ENCODE data around the gene DNAJC6.

Gene DNAJC6

GRCh38 chr1:65392497-65392896 is 83.2 kb downstream of the DNAJC6 start:
- Mint-ChIP-seq H3K4me1 (peaks cover 0 to 3% of the 10 kb centered on the region in 2 donors), H3K36me3 (no peaks in the 10 kb centered on the region), H3K4me3 (no peak overlapping the region), H3K27me3 (no peaks in the 10 kb centered on the region), H3K9me3 (no peaks in the 10 kb centered on the region), H3K27ac (no peak overlapping the region)
- DNase-seq (no peak), ATAC-seq (replicated peaks) (no peak)

- no peak overlapping the region for H3K4me3 Mint-ChIP-seq
- peak; percentile 1 for DNase-seq
- H3K4me1 Mint-ChIP-seq: peaks cover 0 to 3% of the 10 kb centered on the region in 2 donors
- no peaks in the 10 kb centered on the region for H3K36me3 Mint-ChIP-seq
- peak; percentile 72 to 98 for ATAC-seq (replicated peaks)
- no peaks in the 10 kb centered on the region for H3K9me3 Mint-ChIP-seq
- H3K27ac Mint-ChIP-seq: no peak overlapping the region
- no peaks in the 10 kb centered on the region for H3K27me3 Mint-ChIP-seq
Measured at GRCh38 chr1:65393347-65393746, 84.0 kb downstream of the DNAJC6 start.

- no peaks in the 10 kb centered on the region for H3K36me3 Mint-ChIP-seq
- H3K9me3 Mint-ChIP-seq: no peaks in the 10 kb centered on the region
- no peaks in the 10 kb centered on the region for H3K27me3 Mint-ChIP-seq
- DNase-seq: no peak
- H3K27ac Mint-ChIP-seq: no peak overlapping the region
- H3K4me3 Mint-ChIP-seq: no peak overlapping the region
- no peak for ATAC-seq (replicated peaks)
- peaks cover 0 to 3% of the 10 kb centered on the region in 2 donors for H3K4me1 Mint-ChIP-seq
Measured at GRCh38 chr1:65393928-65394327, 84.6 kb downstream of the DNAJC6 start.

GRCh38 chr1:65395887-65396612 is 86.7 kb downstream of the DNAJC6 start:
- Mint-ChIP-seq H3K27ac (no peak overlapping the region), H3K36me3 (no peaks in the 10 kb centered on the region), H3K4me1 (peaks cover 0 to 3% of the 10 kb centered on the region in 2 donors), H3K27me3 (no peaks in the 10 kb centered on the region), H3K4me3 (no peak overlapping the region), H3K9me3 (no peaks in the 10 kb centered on the region)
- DNase-seq (no peak), ATAC-seq (replicated peaks) (no peak)

GRCh38 chr1:65398083-65398482 is 88.7 kb downstream of the DNAJC6 start:
- ATAC-seq (replicated peaks) (no peak), DNase-seq (no peak)
- H3K27me3 Mint-ChIP-seq: peaks cover 0 to 1% of the 10 kb centered on the region in 2 donors
- peaks cover 0 to 3% of the 10 kb centered on the region in 2 donors for H3K4me1 Mint-ChIP-seq
- no peak overlapping the region for H3K27ac Mint-ChIP-seq
- no peak overlapping the region for H3K4me3 Mint-ChIP-seq
- H3K36me3 Mint-ChIP-seq: no peaks in the 10 kb centered on the region
- H3K9me3 Mint-ChIP-seq: no peaks in the 10 kb centered on the region

GRCh38 chr1:65399003-65399402 is 89.7 kb downstream of the DNAJC6 start:
- DNase-seq (no peak), ATAC-seq (replicated peaks) (no peak)
- no peak overlapping the region for H3K4me3 Mint-ChIP-seq
- no peaks in the 10 kb centered on the region for H3K36me3 Mint-ChIP-seq
- no peaks in the 10 kb centered on the region for H3K9me3 Mint-ChIP-seq
- peaks cover 0 to 3% of the 10 kb centered on the region in 2 donors for H3K27me3 Mint-ChIP-seq
- H3K4me1 Mint-ChIP-seq: peaks cover 0 to 3% of the 10 kb centered on the region in 2 donors
- no peak overlapping the region for H3K27ac Mint-ChIP-seq

GRCh38 chr1:65401612-65402011 is 92.3 kb downstream of the DNAJC6 start:
- DNase-seq (no peak), ATAC-seq (replicated peaks) (no peak)
- Mint-ChIP-seq H3K9me3 (no peaks in the 10 kb centered on the region), H3K4me1 (no peaks in the 10 kb centered on the region), H3K4me3 (no peak overlapping the region), H3K27me3 (peaks cover 0 to 9% of the 10 kb centered on the region in 2 donors), H3K27ac (no peak overlapping the region), H3K36me3 (no peaks in the 10 kb centered on the region)

GRCh38 chr1:65404941-65405340 is 95.6 kb downstream of the DNAJC6 start:
- no peak overlapping the region for H3K4me3 Mint-ChIP-seq
- H3K27me3 Mint-ChIP-seq: peaks cover 0 to 23% of the 10 kb centered on the region in 2 donors
- no peak overlapping the region for H3K27ac Mint-ChIP-seq
- no peaks in the 10 kb centered on the region for H3K4me1 Mint-ChIP-seq
- peaks cover 0 to 3% of the 10 kb centered on the region in 2 donors for H3K36me3 Mint-ChIP-seq
- no peak for ATAC-seq (replicated peaks)
- H3K9me3 Mint-ChIP-seq: no peaks in the 10 kb centered on the region
- DNase-seq: no peak

- Mint-ChIP-seq H3K9me3 (no peaks in the 10 kb centered on the region), H3K4me3 (no peak overlapping the region), H3K36me3 (peaks cover 0 to 3% of the 10 kb centered on the region in 2 donors), H3K4me1 (no peaks in the 10 kb centered on the region), H3K27me3 (peaks cover 0 to 28% of the 10 kb centered on the region in 2 donors), H3K27ac (no peak overlapping the region)
- DNase-seq: no peak
- no peak for ATAC-seq (replicated peaks)
Measured at GRCh38 chr1:65407877-65408276, 98.5 kb downstream of the DNAJC6 start.

GRCh38 chr1:65409314-65409713 is 100.0 kb downstream of the DNAJC6 start:
- no peak for DNase-seq
- Mint-ChIP-seq H3K27ac (no peak overlapping the region), H3K36me3 (peaks cover 0 to 3% of the 10 kb centered on the region in 2 donors), H3K4me3 (no peak overlapping the region), H3K27me3 (peaks cover 0 to 25% of the 10 kb centered on the region in 2 donors), H3K9me3 (no peaks in the 10 kb centered on the region), H3K4me1 (no peaks in the 10 kb centered on the region)
- no peak for ATAC-seq (replicated peaks)

- ATAC-seq (replicated peaks) (no peak), DNase-seq (no peak)
- H3K27ac Mint-ChIP-seq: no peak overlapping the region
- H3K4me3 Mint-ChIP-seq: no peak overlapping the region
- H3K36me3 Mint-ChIP-seq: peaks cover 0 to 3% of the 10 kb centered on the region in 2 donors
- H3K27me3 Mint-ChIP-seq: peaks cover 0 to 25% of the 10 kb centered on the region in 2 donors
- H3K9me3 Mint-ChIP-seq: no peaks in the 10 kb centered on the region
- H3K4me1 Mint-ChIP-seq: no peaks in the 10 kb centered on the region
Measured at GRCh38 chr1:65409816-65410326, 100.5 kb downstream of the DNAJC6 start.

GRCh38 chr1:65412256-65412983 is 103.1 kb downstream of the DNAJC6 start:
- Mint-ChIP-seq H3K36me3 (peaks cover 0 to 3% of the 10 kb centered on the region in 2 donors), H3K4me1 (no peaks in the 10 kb centered on the region), H3K27me3 (peaks cover 0 to 19% of the 10 kb centered on the region in 2 donors), H3K4me3 (no peak overlapping the region), H3K27ac (no peak overlapping the region), H3K9me3 (no peaks in the 10 kb centered on the region)
- ATAC-seq (replicated peaks) (no peak), DNase-seq (no peak)

- H3K27ac Mint-ChIP-seq: no peak overlapping the region
- no peak overlapping the region for H3K4me3 Mint-ChIP-seq
- peaks cover 0 to 3% of the 10 kb centered on the region in 2 donors for H3K36me3 Mint-ChIP-seq
Measured at GRCh38 chr1:65412984-65413375, 103.6 kb downstream of the DNAJC6 start.

GRCh38 chr1:65414538-65414937 is 105.2 kb downstream of the DNAJC6 start:
- Mint-ChIP-seq H3K27ac (no peak overlapping the region), H3K36me3 (peaks cover 0 to 3% of the 10 kb centered on the region in 2 donors), H3K4me3 (no peak overlapping the region), H3K27me3 (peaks cover 0 to 9% of the 10 kb centered on the region in 2 donors), H3K4me1 (peaks cover 1 to 7% of the 10 kb centered on the region in 2 donors), H3K9me3 (no peaks in the 10 kb centered on the region)
- DNase-seq (no peak), ATAC-seq (replicated peaks) (no peak)

More at GRCh38 chr1:65412984-65413375, 103.6 kb downstream of the DNAJC6 start:
- ATAC-seq (replicated peaks) (no peak), DNase-seq (no peak)
- H3K9me3 Mint-ChIP-seq: no peaks in the 10 kb centered on the region
- H3K4me1 Mint-ChIP-seq: no peaks in the 10 kb centered on the region
- H3K27me3 Mint-ChIP-seq: peaks cover 0 to 16% of the 10 kb centered on the region in 2 donors

GRCh38 chr1:65416767-65417166 is 107.4 kb downstream of the DNAJC6 start:
- ATAC-seq (replicated peaks) (no peak), DNase-seq (no peak)
- peaks cover 0 to 4% of the 10 kb centered on the region in 2 donors for H3K27me3 Mint-ChIP-seq
- H3K27ac Mint-ChIP-seq: no peak overlapping the region
- H3K4me1 Mint-ChIP-seq: peaks cover 6 to 10% of the 10 kb centered on the region in 2 donors
- H3K9me3 Mint-ChIP-seq: no peaks in the 10 kb centered on the region
- H3K4me3 Mint-ChIP-seq: no peak overlapping the region
- no peaks in the 10 kb centered on the region for H3K36me3 Mint-ChIP-seq
